HG02973 (cell line): ENCODE measurements around the gene PRR15.
"Not testable (repeated sequence)": the region's sequence is repeated elsewhere in the genome, so short reads cannot be mapped to it uniquely, and the experiment has no call there.

Experiments used
- ATAC-seq: cut with Tn5 transposase; IDR thresholded peaks from one replicate; pipeline ENCODE4 v1.9.1; 2021; ENCODE audit warnings: moderate library complexity; ENCODE audit not compliant: unreplicated experiment

The PRR15 gene, protein sequence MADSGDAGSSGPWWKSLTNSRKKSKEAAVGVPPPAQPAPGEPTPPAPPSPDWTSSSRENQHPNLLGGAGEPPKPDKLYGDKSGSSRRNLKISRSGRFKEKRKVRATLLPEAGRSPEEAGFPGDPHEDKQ

DNA sequence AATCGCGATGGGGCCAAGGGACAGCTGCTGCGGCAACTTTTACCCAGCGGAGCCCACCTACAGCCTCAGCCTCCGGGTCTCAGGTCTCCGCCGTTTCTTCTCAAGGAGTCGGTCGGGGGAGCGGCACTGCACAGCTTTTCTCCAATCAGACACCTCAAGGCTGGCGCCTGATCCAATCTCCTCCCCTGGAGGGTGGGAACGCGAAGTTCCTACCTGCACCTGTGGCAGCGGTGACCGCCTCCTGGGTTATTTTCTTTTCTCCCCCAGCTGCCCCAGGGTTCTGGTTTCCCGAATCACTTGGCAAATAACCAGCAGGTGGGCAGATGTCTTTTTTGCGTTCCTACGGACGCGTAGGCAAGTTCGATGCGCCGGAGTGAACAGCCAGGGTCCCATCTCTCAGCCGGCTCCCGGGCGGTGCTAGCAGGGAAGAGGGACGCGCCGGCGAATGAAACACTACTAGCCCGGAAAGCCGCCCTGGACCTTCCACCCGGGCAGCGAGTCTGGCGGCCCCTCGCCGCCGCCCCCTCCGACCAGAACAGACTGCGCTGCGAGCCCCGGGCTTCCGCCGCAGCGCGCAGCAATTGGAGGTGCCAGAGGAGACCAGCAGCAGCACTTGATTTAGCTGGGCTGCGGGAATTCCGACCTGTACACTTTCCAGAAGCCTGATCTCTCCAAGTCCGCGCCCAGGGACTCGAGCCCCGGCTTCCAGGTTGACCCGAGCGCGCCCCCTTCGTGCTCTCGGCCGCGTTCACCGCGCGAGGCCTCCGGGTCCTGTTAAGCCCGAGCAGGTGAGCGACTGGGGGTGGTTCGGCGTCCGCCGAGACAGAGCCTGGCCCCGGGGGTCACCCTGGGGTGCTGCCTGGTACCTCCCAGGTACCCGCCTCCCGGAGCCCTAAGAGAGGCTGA is at the start of gene PRR15:
PRR15 (plus strand) TSS at position 246 of the 906 bp plus-strand sequence. CDS start 2,495 bp downstream, outside the sequence.
- ATAC-seq: no peak

DNA sequence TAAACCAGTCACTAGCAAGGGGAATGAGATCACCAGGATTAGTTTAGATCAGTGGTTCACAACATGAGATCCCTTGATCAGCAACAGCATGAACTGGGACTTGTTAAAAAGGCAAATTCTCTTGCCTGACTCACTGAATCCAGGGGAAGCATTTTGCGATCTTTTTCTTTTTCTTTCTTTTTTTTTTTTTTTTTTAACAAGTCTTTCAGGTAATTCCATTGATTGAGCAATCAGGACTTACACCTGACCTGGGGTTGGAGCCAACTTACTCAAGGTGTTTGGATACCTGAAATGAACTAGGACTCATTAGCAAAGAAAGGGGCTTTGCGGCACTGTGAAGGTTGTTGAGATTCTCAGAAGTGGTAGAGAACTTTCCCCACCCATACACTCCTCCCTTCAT is 47.1 kb upstream of the PRR15 start:
- no peak for ATAC-seq

DNA sequence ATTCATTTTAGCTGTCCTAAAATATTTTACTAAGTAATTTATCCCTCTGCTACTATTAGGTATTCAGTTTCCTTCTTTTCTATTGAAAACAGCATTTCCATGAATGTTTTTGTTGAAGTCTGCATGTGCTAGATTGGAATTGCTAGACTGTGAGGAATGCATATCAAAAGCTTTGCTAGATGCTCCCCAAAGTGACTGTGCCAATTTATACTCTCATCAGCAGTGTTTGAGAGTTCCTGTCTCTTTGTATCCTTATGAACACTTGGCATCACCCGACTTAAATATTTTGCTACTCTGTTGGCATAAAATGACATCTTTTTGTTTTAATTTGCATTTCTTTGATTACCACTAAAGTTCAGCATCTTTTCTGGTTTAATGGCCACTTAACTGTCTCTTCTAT is 45.0 kb upstream of the PRR15 start:
- ATAC-seq: no peak

DNA sequence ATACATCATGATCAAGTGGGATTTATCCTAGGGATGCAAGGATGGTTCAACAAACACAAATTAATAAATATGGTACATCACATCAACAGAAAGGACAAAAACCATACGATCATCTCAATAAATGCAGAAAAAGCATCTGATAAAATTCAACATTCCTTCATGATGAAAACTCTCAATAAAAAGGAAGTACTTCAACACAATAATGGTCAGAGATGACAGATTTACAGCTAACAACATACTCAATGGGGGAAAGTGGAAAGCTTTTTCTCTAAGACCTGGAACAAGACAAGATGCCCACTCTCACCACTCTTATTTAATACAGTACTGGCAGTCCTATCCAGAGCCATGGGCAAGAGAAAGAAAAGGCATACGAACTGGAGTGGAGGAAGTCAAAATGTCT is 39.9 kb upstream of the PRR15 start:
- no peak for ATAC-seq

DNA sequence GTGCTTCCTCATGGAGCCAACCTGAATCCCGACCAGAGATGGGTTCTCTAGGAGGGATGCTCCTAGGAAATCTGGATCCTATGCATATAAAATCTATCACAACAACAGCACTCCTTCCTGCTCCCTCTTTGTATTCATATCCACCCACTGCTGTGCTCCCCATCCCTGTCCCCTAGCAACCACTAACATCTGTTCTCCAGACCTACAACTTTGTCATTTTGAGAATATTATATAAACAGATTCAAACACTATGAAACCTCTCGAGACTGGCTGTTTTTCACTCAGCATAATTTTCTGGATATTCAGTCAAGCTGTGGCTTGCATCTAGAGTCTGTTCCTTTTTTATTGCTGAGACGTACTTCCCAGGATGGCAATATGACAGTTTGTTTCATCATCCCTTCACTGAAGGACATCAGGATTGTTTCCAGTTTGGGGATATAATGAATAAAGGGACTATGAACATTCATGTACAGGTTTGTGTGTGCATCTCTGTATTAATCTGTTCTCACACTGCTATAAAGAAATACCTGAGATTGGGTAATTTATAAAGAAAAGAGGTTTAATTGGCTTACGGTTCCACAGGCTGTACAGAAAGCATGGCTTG is 36.0 kb upstream of the PRR15 start:
- no peak for ATAC-seq

DNA sequence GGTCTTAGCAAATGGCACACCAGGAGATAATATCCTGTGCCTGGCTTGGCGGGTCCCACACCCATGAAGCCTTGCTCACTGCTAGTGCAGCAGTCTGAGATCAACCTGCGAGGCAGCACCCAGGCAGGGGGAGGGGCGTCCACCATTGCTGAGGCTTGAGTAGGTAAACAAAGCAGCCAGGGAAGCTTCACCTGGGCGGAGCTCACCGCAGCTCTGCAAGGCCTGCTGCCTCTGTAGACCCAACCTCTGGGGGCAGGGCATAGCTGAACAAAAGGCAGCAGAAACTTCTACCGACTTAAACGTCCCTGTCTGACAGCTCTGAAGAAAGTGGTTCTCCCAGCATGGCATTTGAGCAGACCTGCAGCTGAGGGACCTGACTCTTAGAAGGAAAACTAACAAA is 35.1 kb upstream of the PRR15 start:
- ATAC-seq: not testable (repeated sequence)

DNA sequence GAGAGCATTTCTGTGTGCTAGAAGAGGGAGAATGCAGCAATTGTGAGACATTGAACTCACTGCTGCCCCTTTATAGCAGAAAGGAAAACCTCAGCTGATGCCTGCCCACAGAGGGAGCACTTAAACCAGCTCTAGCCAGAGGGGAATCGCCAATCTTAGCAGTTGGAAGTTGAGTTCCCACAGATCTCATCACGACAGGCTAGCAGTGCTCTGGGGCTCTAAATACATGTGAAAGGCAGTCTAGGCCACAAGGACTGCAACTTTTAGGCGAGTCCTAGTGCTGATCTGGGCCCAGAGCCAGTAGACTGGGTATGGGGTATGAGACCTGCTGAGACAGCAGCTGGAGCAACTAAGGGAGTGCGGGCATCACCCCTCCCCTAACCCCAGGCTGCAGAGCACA is 25.2 kb upstream of the PRR15 start:
- no peak for ATAC-seq

DNA sequence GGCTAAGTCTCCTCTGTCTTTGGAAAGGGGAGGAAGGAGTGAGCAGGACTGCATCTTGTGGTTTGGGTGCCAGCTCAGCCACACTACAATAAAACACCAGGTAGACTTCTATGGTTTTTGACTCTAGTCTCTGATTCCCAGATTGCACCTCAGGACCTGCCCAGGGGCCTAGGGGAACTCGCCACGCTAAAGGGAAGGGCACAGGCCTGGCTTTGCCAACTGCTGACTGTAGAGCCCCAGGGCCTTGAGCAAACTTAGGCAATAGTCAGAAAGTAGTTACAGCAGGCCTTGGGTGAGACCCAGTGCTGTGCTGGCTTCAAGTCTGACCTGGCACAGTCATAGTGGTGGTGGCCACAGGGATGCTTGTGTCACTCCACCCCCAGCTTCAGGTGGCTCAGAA is 24.2 kb upstream of the PRR15 start:
- ATAC-seq: no peak

DNA sequence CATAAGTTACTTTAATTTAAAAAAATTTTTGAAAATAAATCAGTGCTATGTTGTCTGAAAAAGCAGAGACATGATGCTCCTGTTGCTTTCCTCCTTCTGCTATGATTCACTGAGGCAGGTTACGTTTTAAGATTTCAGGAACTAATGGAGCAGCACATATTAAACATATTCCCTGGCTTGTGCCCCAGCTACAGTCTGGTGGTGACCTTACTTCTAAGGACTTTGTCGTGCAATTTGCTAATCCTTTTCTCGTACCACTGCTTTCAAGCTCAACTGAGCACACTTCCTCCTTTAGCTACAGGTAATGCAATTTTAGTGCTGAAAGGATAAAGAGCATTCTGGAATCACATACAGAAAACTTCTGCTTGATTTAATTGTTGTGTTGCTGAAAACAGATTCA is 16.2 kb upstream of the PRR15 start:
- ATAC-seq: no peak

DNA sequence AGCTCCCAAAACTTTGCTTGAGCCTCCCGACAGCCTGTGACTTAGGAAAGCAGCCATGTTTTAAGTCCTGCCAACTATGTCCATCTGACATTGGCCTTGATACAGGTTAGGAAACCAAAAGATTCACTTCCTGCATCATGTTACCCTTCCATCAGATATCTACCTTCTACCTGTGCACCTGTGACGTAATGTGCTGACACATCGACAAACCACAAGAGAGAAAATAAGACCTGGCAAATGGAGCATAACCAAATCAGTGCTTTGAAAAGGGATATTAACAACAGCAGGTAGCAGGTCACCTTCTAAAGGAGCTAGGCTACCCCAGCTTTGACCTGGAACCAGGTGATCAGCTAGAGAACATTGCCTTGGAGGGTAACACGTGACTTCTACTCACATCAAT is 14.8 kb upstream of the PRR15 start:
- no peak for ATAC-seq

DNA sequence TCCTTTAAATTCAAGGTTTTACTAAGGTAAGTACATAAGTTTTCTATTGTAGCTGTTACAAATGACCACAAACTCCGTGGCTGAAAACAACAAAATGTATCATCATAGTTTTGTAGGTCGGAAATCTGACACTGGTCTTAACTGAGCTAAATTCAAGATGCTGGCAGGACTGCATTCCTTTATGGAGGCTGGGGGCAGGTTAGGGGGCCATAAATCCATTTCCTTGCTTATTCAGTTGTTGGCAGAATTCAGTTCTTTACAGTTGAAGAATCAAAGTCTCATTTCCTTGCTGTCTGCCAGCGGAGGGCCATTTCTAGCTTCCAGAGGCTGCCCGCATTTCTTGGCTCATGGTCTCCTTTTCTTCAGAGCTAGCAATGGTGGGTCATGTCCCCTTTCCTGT is 11.2 kb upstream of the PRR15 start:
- ATAC-seq: no peak

DNA sequence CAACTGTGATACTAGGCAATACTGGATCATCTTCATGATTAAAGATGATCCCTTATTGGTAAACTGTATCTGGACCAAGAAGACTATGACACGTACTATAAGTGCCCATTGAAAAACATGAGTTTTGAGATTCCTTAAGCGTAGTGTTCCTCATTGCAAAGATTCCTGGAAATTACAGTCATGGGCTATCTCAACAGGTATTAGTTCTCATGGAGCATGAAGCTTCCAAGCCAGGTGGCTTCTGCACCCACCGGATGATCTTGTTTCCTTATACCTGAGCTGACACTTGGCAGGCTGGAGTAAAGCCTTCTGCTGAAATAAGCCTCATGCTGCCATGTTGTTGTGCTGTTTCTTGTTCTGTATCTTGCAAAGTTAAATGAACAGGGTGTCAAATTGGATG is 8.6 kb upstream of the PRR15 start:
- ATAC-seq: no peak

DNA sequence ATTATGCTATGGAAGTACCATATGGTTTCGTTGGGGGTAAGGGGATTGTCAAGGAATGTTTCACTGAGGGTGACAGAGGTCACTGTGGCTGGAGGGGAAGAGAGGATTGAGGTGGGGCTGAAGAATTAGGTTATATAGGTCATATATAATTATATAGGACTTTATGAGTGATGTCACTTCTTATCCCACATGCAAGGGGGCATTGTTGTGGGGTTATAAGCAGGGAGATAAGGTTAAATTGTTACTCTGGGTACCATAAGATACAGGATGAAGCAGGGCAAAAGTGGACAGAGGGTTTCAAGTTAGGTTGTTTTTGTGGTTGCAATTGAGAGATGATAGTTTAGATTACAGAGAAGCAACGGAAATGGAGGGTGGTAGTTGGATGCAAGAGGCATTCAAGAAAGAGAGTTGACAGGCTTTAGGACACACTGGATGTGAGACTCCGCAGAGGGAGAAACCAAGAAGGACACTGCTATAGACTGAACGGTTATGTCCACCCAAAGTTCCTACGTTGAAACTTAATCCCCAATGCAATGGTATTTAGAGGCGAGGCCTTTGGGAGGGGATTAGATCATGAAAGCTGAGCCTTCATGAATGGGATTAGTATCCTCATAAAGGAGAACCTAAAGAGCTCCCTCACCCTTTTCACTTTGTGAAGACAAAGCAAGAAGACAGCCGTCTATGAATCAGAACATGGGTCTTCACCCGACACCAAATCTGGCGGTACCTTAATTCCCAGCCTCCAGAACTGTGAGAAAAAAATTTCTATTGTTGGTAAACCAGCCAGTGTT is 7.0 kb upstream of the PRR15 start:
- no peak for ATAC-seq

DNA sequence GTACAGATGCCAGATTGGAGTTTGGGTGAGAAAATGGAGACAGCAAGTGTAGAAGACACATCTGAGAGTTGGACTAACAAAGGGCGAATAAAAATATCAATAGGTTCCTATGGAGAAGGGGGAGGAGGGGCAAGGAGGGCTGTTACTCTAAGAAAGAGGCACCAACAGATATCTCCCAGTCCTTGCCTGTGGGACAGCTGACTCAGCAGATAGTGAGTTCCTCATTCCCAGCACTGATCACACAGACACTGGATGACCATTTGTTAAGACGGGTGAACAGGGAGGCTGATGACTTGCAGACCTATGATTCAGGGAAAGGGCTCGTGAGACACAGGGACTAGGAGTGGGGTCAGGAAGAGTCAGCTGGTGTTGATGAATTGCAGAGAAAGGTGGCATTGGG is 5.7 kb upstream of the PRR15 start:
- ATAC-seq: no peak

DNA sequence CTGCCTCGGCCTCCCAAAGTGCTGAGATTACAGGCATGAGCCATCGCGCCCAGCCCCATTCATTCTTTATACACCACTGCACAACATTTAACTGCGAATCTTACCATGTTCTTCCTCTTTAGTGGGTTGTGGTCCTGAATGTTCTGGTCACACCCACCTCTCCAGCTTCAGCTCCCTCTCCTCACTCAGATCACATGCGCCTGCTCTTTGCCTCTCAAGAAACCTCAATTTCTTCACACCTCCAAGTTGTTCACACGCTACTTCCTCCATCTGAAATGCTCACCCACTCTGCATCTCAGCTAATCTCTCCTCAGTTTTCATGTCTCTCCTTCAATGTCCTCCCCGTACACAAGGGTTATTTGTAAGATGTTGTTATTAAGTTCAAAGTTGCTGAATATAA is 2.4 kb upstream of the PRR15 start:
- ATAC-seq: no peak

DNA sequence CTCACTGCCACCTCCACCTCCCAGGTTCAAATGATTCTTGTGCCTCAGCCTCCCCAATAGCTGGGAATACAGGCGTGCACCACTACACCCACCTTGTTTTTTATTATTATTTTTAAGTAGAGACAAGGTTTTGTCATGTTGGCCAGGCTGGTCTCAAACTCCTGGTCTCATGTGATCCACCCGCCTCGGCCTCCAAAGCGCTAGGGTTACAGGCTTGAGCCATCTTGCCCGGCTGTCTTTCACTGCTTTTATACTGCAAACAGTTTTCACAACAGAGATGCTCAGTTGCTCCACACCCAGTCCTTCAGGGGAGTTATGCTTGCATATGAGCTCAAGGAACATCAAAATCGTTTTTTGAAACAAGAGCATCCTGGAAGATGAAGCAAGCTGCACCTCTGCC is 1.3 kb upstream of the PRR15 start:
- ATAC-seq: no peak

DNA sequence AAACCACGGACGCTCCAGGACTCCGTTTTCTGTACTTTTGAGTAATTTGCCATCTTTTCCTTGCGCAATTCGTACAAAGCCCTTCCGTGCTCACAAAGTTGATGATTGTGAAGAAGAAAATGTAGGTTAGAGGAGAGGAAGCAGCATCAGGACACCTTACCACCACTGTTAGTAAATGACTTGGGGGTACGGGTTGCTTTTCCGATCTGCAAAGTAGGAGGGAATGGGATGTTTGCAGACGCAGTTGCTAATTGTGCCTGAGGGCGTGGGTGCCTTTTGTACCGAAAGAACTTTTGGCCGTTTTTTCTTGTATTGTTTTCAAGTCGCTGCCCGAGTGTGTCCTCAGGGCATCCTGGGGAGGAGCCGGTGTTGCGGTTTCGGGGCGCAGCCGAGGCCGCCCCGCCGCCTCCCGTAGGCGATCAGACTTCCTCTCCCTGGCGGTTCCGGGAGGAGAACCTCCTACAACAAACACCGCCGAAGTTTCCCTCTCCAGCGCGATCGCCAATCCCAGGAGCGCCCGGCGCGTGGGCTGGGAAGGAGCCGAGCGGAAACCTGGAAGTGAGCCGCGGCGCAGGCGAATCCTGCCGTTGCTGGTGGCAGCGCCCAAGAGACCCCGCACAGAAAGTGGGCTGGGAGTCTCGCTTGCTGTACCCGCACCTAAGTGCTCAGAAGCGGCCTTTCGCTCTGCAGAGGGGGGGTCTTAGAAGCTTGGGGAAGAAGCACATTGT is 1.0 kb downstream of the PRR15 start:
- no peak for ATAC-seq

DNA sequence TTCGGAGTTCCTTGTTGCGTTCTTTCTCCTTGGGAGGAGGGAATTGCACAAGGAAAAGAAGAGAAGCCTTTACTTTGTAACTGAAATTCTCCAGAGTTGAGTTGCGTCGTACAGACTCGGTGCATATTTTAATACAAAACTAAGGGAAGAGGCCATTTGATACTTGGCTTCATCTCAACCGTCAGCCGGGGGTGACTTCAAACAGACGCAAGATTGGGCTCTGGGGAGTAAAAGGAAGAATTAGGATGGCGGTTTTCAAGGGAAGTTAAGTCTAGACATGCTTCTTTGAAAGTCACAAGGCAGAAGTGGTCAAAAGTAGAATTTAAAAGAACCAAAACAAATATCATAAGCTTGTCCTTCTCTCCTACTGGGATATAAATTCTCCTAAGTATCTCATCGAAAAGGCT is 1.6 kb downstream of the PRR15 start:
- ATAC-seq: no peak

DNA sequence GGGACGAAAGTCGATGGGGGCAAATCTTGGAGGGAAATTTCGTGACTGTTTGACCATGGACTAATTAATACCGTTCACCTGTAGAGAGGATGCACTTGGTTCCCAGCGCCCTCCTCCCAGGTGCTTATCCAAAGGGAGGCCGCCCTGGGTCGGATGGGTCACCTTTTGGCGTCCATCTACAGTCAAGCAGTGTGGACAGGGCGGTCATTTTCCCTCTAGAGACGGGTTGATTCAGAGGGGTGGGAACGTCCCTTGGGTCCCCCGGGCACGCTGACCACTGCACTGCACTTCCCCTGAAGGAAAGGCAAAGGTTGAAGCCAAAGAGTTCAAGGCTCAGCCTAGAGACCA is 2.0 kb downstream of the PRR15 start:
- ATAC-seq: no peak

DNA sequence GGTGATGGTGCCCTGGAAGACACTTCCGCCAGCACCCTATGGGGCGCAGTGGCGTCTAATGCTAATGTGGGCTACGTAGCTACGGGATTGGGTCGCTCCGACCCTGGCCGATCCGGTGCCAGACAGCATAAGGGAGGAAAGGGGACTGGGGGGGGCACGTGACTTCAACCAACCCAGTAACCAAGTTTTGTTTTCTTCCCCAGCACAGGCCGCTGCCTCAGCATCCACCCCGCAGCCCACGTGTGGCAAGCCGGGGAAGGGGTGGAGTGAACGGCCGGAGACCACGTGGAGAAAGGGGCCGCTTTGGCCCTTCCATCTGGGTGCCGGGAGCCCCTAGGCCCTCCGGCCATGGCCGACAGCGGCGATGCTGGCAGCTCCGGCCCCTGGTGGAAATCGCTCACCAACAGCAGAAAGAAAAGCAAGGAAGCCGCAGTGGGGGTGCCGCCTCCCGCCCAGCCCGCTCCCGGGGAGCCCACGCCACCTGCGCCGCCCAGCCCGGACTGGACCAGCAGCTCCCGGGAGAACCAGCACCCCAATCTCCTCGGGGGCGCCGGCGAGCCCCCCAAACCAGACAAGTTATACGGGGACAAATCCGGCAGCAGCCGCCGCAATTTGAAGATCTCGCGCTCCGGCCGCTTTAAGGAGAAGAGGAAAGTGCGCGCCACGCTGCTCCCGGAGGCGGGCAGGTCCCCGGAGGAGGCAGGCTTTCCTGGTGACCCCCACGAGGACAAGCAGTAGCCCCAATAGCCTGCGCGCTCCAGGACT is 2.5 kb downstream of the PRR15 start:
- ATAC-seq: no peak
